HG03280 (cell line): ENCODE measurements around the gene CXCL1.

Source experiments
- ATAC-seq: cut with Tn5 transposase; IDR thresholded peaks from one replicate; pipeline ENCODE4 v1.9.1; 2021; ENCODE audit warnings: mild to moderate bottlenecking, moderate library complexity; ENCODE audit not compliant: unreplicated experiment

Gene CXCL1

GRCh38 chr4:73869130-73870055 is at the start of gene CXCL1:
Gene CXCL1 (plus strand): TSS chr4:73869393. CDS start chr4:73869471, 78 bp downstream.
- no peak for ATAC-seq

- ATAC-seq: no peak
Observed at GRCh38 chr4:73821325-73821724, 47.9 kb upstream of the CXCL1 start.

- ATAC-seq: no peak
Observed at GRCh38 chr4:73822389-73822788, 46.8 kb upstream of the CXCL1 start.

GRCh38 chr4:73822812-73823504 is 46.2 kb upstream of the CXCL1 start:
- no peak for ATAC-seq

- ATAC-seq: no peak
Observed at GRCh38 chr4:73823760-73824159, 45.4 kb upstream of the CXCL1 start.

- ATAC-seq: no peak
Observed at GRCh38 chr4:73828956-73829355, 40.2 kb upstream of the CXCL1 start.

GRCh38 chr4:73831569-73831968 is 37.6 kb upstream of the CXCL1 start:
- no peak for ATAC-seq

- ATAC-seq: no peak
Observed at GRCh38 chr4:73832651-73833237, 36.4 kb upstream of the CXCL1 start.

GRCh38 chr4:73836373-73837279 is 32.6 kb upstream of the CXCL1 start, which contains the start of gene CXCL6:
Gene CXCL6 (plus strand): TSS chr4:73836678. CDS start chr4:73836751, 73 bp downstream.
- no peak for ATAC-seq

- no peak for ATAC-seq
Observed at GRCh38 chr4:73839071-73839470, 30.1 kb upstream of the CXCL1 start.

GRCh38 chr4:73839715-73840114 is 29.5 kb upstream of the CXCL1 start:
- no peak for ATAC-seq

- no peak for ATAC-seq
Observed at GRCh38 chr4:73841243-73841925, 27.8 kb upstream of the CXCL1 start.

GRCh38 chr4:73842696-73843095 is 26.5 kb upstream of the CXCL1 start:
- no peak for ATAC-seq

GRCh38 chr4:73843369-73843768 is 25.8 kb upstream of the CXCL1 start:
- ATAC-seq: no peak

GRCh38 chr4:73844345-73844744 is 24.8 kb upstream of the CXCL1 start:
- no peak for ATAC-seq

GRCh38 chr4:73844806-73845205 is 24.4 kb upstream of the CXCL1 start:
- no peak for ATAC-seq

- ATAC-seq: no peak
Observed at GRCh38 chr4:73847526-73848182, 21.5 kb upstream of the CXCL1 start.

- ATAC-seq: no peak
Observed at GRCh38 chr4:73848183-73848777, 20.9 kb upstream of the CXCL1 start.
